Measurements from ENCODE around the gene RABL2B.

- TF ChIP-seq CTCF (IDR thresholded peaks at IDR 0.05) (no peak), POLR2A (IDR thresholded peaks at IDR 0.05) (no peak), POLR2AphosphoS5 (IDR thresholded peaks at IDR 0.05) (no peak), EP300 (IDR thresholded peaks at IDR 0.05; ENCODE audit: low read depth) (no peak)
Observed at GRCh38 chr22:50730941-50731661, 52.3 kb downstream of the RABL2B start.

Measured in transverse colon (tissue), 4 donors.